HepG2 (cell line): ENCODE data around the gene MED4. TPM values are rescaled to one million over a fixed set of nuclear protein-coding genes. Genes with fewer than 3 reads are reported as not detected.

Experiments
- ATF7-NPFF ChIP-seq: sonication (generic); formaldehyde crosslinking; IDR thresholded peaks from 2 replicates; pipeline ENCODE4 v1.8.1; 2023; ENCODE audit warnings: mild to moderate bottlenecking, low read depth, missing genetic modification reagents, moderate library complexity
- CBFB ChIP-seq: sonication (generic); formaldehyde crosslinking; IDR thresholded peaks from 2 replicates; pipeline ENCODE4 v1.4.0; 2020; ENCODE audit warnings: missing genetic modification reagents
- MAFG ChIP-seq: sonication (generic); formaldehyde crosslinking; IDR thresholded peaks from 2 replicates; pipeline ENCODE4 v1.5.1; 2020; ENCODE audit warnings: mild to moderate bottlenecking, missing genetic modification reagents
- MBD4 ChIP-seq: IDR thresholded peaks from 2 replicates; pipeline ENCODE4 v1.6.1; 2012; ENCODE audit warnings: low read length, inconsistent platforms, borderline replicate concordance
- NFE2L1 ChIP-seq: sonication (generic); formaldehyde crosslinking; IDR thresholded peaks from 2 replicates; pipeline ENCODE4 v1.4.0; 2020; ENCODE audit warnings: missing genetic modification reagents, mild to moderate bottlenecking, borderline replicate concordance
- PAX8 ChIP-seq: sonication (generic); formaldehyde crosslinking; IDR thresholded peaks from 2 replicates; pipeline ENCODE4 v1.8.0; 2022; ENCODE audit warnings: mild to moderate bottlenecking, missing genetic modification reagents, borderline replicate concordance
- SETDB1 ChIP-seq: sonication (generic); formaldehyde crosslinking; IDR thresholded peaks from 2 replicates; pipeline ENCODE4 v1.5.1; 2020; ENCODE audit warnings: missing genetic modification reagents, mild to moderate bottlenecking, borderline replicate concordance
- SIN3B ChIP-seq: fragments of 150-350 bp; IDR thresholded peaks from 2 replicates; pipeline ENCODE4 v1.6.1; 2014; ENCODE audit warnings: low read length
- SMYD3 ChIP-seq: sonication (generic); formaldehyde crosslinking; IDR thresholded peaks from 2 replicates; pipeline ENCODE4 v1.8.1; 2023; ENCODE audit warnings: mild to moderate bottlenecking, missing genetic modification reagents
- ZBTB20 ChIP-seq: sonication (generic); formaldehyde crosslinking; IDR thresholded peaks from 2 replicates; pipeline ENCODE4 v1.8.1; 2023; ENCODE audit warnings: missing genetic modification reagents, low read depth, mild to moderate bottlenecking, borderline replicate concordance
- ZNF180 ChIP-seq: sonication (generic); formaldehyde crosslinking; IDR thresholded peaks from 2 replicates; pipeline ENCODE4 v1.4.0; 2020; ENCODE audit warnings: low read depth, missing genetic modification reagents, borderline replicate concordance
- ZNF282 ChIP-seq: fragments of 450-650 bp; IDR thresholded peaks from 2 replicates; pipeline ENCODE4 v1.6.1; 2018; ENCODE audit not compliant: partially characterized antibody
- ZNF317 ChIP-seq: sonication (generic); formaldehyde crosslinking; IDR thresholded peaks from 2 replicates; pipeline ENCODE4 v1.5.0; 2020; ENCODE audit warnings: mild to moderate bottlenecking, missing genetic modification reagents
- ZNF501 ChIP-seq: sonication (generic); formaldehyde crosslinking; IDR thresholded peaks from 2 replicates; pipeline ENCODE4 v1.5.1; 2020; ENCODE audit warnings: mild to moderate bottlenecking, moderate library complexity, missing genetic modification reagents
- ZNF773 ChIP-seq: sonication (generic); formaldehyde crosslinking; IDR thresholded peaks from 2 replicates; pipeline ENCODE4 v1.4.0; 2020; ENCODE audit warnings: missing genetic modification reagents, borderline replicate concordance
- ZNF781 ChIP-seq: sonication (generic); formaldehyde crosslinking; IDR thresholded peaks from 2 replicates; pipeline ENCODE4 v1.5.1; 2020; ENCODE audit warnings: borderline replicate concordance, mild to moderate bottlenecking, missing genetic modification reagents; ENCODE audit errors: not compliant biosample characterization
- ZNF816 ChIP-seq: sonication (generic); formaldehyde crosslinking; IDR thresholded peaks from 2 replicates; pipeline ENCODE4 v1.8.0; 2022; ENCODE audit warnings: missing genetic modification reagents, mild to moderate bottlenecking, borderline replicate concordance
- ZSCAN20 ChIP-seq: sonication (generic); formaldehyde crosslinking; IDR thresholded peaks from 2 replicates; pipeline ENCODE4 v1.4.0; 2020; ENCODE audit warnings: missing genetic modification reagents, mild to moderate bottlenecking, borderline replicate concordance
- polyA plus RNA-seq, 8 experiments: library from polyadenylated mRNA; depleted of rRNA in 3 of 8; stranded (reverse) in 7 of 8; unstranded in 1 of 8; fragments of >200 nt; fragmentation: Illumina TruSeq in 4 of 8; extraction: Trizol in 4 of 8; gene quantifications; 2 replicates each; pipeline versions ENCODE4 v1.2.1 to v1.2.3, GENCODE V29; 2011 to 2016; ENCODE audit warnings: low read depth in 4 of 8, missing spikeins in 1 of 8, mixed read lengths in 1 of 8; ENCODE audit not compliant: insufficient read depth in 1 of 8
- total RNA-seq, 5 experiments: library from RNA; depleted of rRNA; stranded (reverse); fragments of >200 nt; fragmentation: Illumina TruSeq; extraction: Trizol; gene quantifications; 2 replicates each; pipeline ENCODE4 v1.2.3, GENCODE V29; 2016; ENCODE audit warnings: low read depth in 1 of 5
- TF ChIP-seq, protein P1 (sequence below): sonication (generic); formaldehyde crosslinking; IDR thresholded peaks from 2 replicates; pipeline ENCODE4 v1.8.0; 2022; ENCODE audit warnings: low read depth, missing genetic modification reagents
- TF ChIP-seq, protein P2 (sequence below): sonication (generic); formaldehyde crosslinking; IDR thresholded peaks from 2 replicates; pipeline ENCODE4 v1.5.1; 2020; ENCODE audit warnings: mild to moderate bottlenecking, moderate library complexity, missing genetic modification reagents
- TF ChIP-seq, protein P3 (sequence below): sonication (generic); formaldehyde crosslinking; IDR thresholded peaks from 2 replicates; pipeline ENCODE4 v1.4.0; 2020; ENCODE audit warnings: missing genetic modification reagents
- TF ChIP-seq, protein P4 (sequence below): sonication (generic); formaldehyde crosslinking; IDR thresholded peaks from 2 replicates; pipeline ENCODE4 v1.4.0; 2020; ENCODE audit warnings: mild to moderate bottlenecking, low read depth, missing genetic modification reagents

MED4 gene
- total and polyA plus RNA-seq, 2 of the 13 experiments (the other 11 are each of a cell fraction or from before 2014, with no cell fraction given) = 49.4 to 57.8 TPM

DNA sequence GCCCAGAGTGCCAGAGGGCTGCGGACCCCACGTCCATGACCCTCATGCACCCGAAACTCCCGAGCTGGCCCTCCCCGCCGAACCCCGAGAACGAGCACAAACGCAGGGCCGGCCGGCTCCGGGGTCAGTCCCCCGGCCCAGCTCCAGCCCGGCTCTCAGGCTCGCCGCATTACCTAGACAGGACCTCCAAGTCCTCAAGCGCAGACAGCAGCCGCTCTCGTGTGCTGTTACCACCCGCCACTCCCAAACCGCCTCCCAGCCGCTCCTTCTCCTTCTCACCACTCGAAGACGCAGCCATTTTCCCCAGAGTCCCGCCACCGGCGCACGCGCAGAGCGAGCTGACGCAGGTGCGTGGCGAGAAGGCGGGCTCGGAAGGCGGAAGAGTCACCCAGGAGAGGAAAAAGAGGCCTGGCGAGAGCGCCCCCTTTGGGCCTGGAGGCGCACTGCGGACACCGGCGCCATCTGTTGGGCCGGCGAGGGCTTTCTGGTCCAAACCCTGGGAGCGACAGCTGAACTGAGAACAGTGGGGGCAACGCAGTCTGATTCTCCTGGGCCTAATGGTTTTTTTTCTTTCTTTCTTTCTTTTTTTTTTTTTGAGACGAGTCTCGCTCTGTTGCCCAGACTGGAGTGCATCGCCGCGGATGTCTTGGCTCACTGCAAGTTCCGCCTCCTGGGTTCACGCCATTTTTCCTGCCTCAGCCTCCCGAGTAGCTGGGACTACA lies at the start of gene MED4 (continued):
- TF ChIP-seq SMYD3 (no peak), MBD4 (no peak), PAX8 (CRISPR knock-in tag) (no peak), MAFG (CRISPR knock-in tag) (no peak), CBFB (CRISPR knock-in tag) (peak; percentile 85; the same call in 1 of the 2 replicates), NFE2L1 (CRISPR knock-in tag) (no peak), ZNF317 (peak; percentile 44; the same call in 1 of the 2 replicates), ZBTB20 (peak; percentile 65; the same call in 1 of the 2 replicates), SETDB1 (CRISPR knock-in tag) (no peak), ZNF781 (no peak), ZNF282 (no peak), ZNF773 (no peak), SIN3B (peak; percentile 93), ZSCAN20 (no peak; the same call in 1 of the 2 replicates), ZNF501 (CRISPR knock-in tag) (peak; percentile 91), ATF7-NPFF (CRISPR knock-in tag) (0 out of 2 replicates have a peak, but pooled peaks have one; percentile 64), ZNF816 (CRISPR knock-in tag) (peak; percentile 68; the same call in 1 of the 2 replicates), ZNF180 (no peak)
- TF ChIP-seq, protein P1, sequence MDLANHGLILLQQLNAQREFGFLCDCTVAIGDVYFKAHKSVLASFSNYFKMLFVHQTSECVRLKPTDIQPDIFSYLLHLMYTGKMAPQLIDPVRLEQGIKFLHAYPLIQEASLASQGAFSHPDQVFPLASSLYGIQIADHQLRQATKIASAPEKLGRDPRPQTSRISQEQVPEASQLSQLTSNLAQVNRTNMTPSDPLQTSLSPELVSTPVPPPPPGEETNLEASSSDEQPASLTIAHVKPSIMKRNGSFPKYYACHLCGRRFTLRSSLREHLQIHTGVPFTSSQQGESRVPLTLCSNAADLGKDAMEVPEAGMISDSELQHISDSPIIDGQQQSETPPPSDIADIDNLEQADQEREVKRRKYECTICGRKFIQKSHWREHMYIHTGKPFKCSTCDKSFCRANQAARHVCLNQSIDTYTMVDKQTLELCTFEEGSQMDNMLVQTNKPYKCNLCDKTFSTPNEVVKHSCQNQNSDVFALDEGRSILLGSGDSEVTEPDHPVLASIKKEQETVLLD (CRISPR knock-in tag) = no peak
- TF ChIP-seq, protein P2, sequence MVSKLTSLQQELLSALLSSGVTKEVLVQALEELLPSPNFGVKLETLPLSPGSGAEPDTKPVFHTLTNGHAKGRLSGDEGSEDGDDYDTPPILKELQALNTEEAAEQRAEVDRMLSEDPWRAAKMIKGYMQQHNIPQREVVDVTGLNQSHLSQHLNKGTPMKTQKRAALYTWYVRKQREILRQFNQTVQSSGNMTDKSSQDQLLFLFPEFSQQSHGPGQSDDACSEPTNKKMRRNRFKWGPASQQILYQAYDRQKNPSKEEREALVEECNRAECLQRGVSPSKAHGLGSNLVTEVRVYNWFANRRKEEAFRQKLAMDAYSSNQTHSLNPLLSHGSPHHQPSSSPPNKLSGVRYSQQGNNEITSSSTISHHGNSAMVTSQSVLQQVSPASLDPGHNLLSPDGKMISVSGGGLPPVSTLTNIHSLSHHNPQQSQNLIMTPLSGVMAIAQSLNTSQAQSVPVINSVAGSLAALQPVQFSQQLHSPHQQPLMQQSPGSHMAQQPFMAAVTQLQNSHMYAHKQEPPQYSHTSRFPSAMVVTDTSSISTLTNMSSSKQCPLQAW = peak; percentile 93
- TF ChIP-seq, protein P3, sequence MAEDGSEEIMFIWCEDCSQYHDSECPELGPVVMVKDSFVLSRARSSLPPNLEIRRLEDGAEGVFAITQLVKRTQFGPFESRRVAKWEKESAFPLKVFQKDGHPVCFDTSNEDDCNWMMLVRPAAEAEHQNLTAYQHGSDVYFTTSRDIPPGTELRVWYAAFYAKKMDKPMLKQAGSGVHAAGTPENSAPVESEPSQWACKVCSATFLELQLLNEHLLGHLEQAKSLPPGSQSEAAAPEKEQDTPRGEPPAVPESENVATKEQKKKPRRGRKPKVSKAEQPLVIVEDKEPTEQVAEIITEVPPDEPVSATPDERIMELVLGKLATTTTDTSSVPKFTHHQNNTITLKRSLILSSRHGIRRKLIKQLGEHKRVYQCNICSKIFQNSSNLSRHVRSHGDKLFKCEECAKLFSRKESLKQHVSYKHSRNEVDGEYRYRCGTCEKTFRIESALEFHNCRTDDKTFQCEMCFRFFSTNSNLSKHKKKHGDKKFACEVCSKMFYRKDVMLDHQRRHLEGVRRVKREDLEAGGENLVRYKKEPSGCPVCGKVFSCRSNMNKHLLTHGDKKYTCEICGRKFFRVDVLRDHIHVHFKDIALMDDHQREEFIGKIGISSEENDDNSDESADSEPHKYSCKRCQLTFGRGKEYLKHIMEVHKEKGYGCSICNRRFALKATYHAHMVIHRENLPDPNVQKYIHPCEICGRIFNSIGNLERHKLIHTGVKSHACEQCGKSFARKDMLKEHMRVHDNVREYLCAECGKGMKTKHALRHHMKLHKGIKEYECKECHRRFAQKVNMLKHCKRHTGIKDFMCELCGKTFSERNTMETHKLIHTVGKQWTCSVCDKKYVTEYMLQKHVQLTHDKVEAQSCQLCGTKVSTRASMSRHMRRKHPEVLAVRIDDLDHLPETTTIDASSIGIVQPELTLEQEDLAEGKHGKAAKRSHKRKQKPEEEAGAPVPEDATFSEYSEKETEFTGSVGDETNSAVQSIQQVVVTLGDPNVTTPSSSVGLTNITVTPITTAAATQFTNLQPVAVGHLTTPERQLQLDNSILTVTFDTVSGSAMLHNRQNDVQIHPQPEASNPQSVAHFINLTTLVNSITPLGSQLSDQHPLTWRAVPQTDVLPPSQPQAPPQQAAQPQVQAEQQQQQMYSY (CRISPR knock-in tag) = no peak
- TF ChIP-seq, protein P4, sequence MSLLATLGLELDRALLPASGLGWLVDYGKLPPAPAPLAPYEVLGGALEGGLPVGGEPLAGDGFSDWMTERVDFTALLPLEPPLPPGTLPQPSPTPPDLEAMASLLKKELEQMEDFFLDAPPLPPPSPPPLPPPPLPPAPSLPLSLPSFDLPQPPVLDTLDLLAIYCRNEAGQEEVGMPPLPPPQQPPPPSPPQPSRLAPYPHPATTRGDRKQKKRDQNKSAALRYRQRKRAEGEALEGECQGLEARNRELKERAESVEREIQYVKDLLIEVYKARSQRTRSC (CRISPR knock-in tag) = no peak
